Measurements from ENCODE around the gene UTS2R. TPM values are rescaled to one million over a fixed set of nuclear protein-coding genes. Genes with fewer than 3 reads are reported as not detected.

UTS2R gene
- total RNA-seq, 1 donor, result not detected

- Histone ChIP-seq H3K4me1 (ENCODE audit: insufficient read depth, low read length) (no peaks in the 10 kb centered on the region), H3K9me3 (ENCODE audit: low read depth, low read length) (no peaks in the 10 kb centered on the region), H3K4me3 (ENCODE audit: low read length) (no peak overlapping the region), H3K27me3 (ENCODE audit: insufficient read depth, low read length) (no peaks in the 10 kb centered on the region)
These were observed 14.1 kb downstream of the UTS2R start for GRCh38 chr17:82385559-82386254.

GRCh38 chr17:82386255-82386831 lies 14.8 kb downstream of the UTS2R start:
- Histone ChIP-seq H3K27me3 (ENCODE audit: insufficient read depth, low read length) (no peaks in the 10 kb centered on the region), H3K9me3 (ENCODE audit: low read depth, low read length) (no peaks in the 10 kb centered on the region), H3K4me3 (ENCODE audit: low read length) (no peak overlapping the region), H3K4me1 (ENCODE audit: insufficient read depth, low read length) (no peaks in the 10 kb centered on the region)

- no peaks in the 10 kb centered on the region for H3K9me3 ChIP-seq (ENCODE audit: low read depth, low read length)
- H3K27me3 ChIP-seq (ENCODE audit: insufficient read depth, low read length), result no peaks in the 10 kb centered on the region
- no peak overlapping the region for H3K4me3 ChIP-seq (ENCODE audit: low read length)
- no peaks in the 10 kb centered on the region for H3K4me1 ChIP-seq (ENCODE audit: insufficient read depth, low read length)
These were observed 15.5 kb downstream of the UTS2R start for GRCh38 chr17:82386881-82387704.

- Histone ChIP-seq H3K27me3 (ENCODE audit: insufficient read depth, low read length) (no peaks in the 10 kb centered on the region), H3K4me3 (ENCODE audit: low read length) (no peak overlapping the region), H3K9me3 (ENCODE audit: low read depth, low read length) (no peaks in the 10 kb centered on the region), H3K4me1 (ENCODE audit: insufficient read depth, low read length) (no peaks in the 10 kb centered on the region)
These were observed 16.1 kb downstream of the UTS2R start for GRCh38 chr17:82387705-82388106.

GRCh38 chr17:82388223-82388921 lies 16.8 kb downstream of the UTS2R start:
- Histone ChIP-seq H3K4me3 (ENCODE audit: low read length) (no peak overlapping the region), H3K27me3 (ENCODE audit: insufficient read depth, low read length) (no peaks in the 10 kb centered on the region), H3K9me3 (ENCODE audit: low read depth, low read length) (no peaks in the 10 kb centered on the region), H3K4me1 (ENCODE audit: insufficient read depth, low read length) (no peaks in the 10 kb centered on the region)

- H3K9me3 ChIP-seq (ENCODE audit: low read depth, low read length), result no peaks in the 10 kb centered on the region
- no peaks in the 10 kb centered on the region for H3K27me3 ChIP-seq (ENCODE audit: insufficient read depth, low read length)
- H3K4me3 ChIP-seq (ENCODE audit: low read length), result no peak overlapping the region
- H3K4me1 ChIP-seq (ENCODE audit: insufficient read depth, low read length), result no peaks in the 10 kb centered on the region
These were observed 17.3 kb downstream of the UTS2R start for GRCh38 chr17:82388922-82389283.

- Histone ChIP-seq H3K4me3 (ENCODE audit: low read length) (no peak overlapping the region), H3K4me1 (ENCODE audit: insufficient read depth, low read length) (no peaks in the 10 kb centered on the region), H3K9me3 (ENCODE audit: low read depth, low read length) (no peaks in the 10 kb centered on the region), H3K27me3 (ENCODE audit: insufficient read depth, low read length) (no peaks in the 10 kb centered on the region)
These were observed 17.8 kb downstream of the UTS2R start for GRCh38 chr17:82389379-82389778.

- H3K9me3 ChIP-seq (ENCODE audit: low read depth, low read length), result no peaks in the 10 kb centered on the region
- H3K4me1 ChIP-seq (ENCODE audit: insufficient read depth, low read length), result no peaks in the 10 kb centered on the region
- H3K27me3 ChIP-seq (ENCODE audit: insufficient read depth, low read length), result no peaks in the 10 kb centered on the region
- no peak overlapping the region for H3K4me3 ChIP-seq (ENCODE audit: low read length)
These were observed 18.7 kb downstream of the UTS2R start for GRCh38 chr17:82390015-82390859.

- H3K27me3 ChIP-seq (ENCODE audit: insufficient read depth, low read length), result no peaks in the 10 kb centered on the region
- H3K4me1 ChIP-seq (ENCODE audit: insufficient read depth, low read length), result no peaks in the 10 kb centered on the region
- no peak overlapping the region for H3K4me3 ChIP-seq (ENCODE audit: low read length)
- H3K9me3 ChIP-seq (ENCODE audit: low read depth, low read length), result no peaks in the 10 kb centered on the region
These were observed 19.4 kb downstream of the UTS2R start for GRCh38 chr17:82390860-82391435.

- Histone ChIP-seq H3K4me3 (ENCODE audit: low read length) (no peak overlapping the region), H3K4me1 (ENCODE audit: insufficient read depth, low read length) (no peaks in the 10 kb centered on the region), H3K27me3 (ENCODE audit: insufficient read depth, low read length) (no peaks in the 10 kb centered on the region), H3K9me3 (ENCODE audit: low read depth, low read length) (no peaks in the 10 kb centered on the region)
These were observed 20.0 kb downstream of the UTS2R start for GRCh38 chr17:82391496-82392066.

GRCh38 chr17:82392209-82392920 lies 20.8 kb downstream of the UTS2R start:
- Histone ChIP-seq H3K27me3 (ENCODE audit: insufficient read depth, low read length) (no peaks in the 10 kb centered on the region), H3K4me1 (ENCODE audit: insufficient read depth, low read length) (no peaks in the 10 kb centered on the region)

GRCh38 chr17:82392941-82393340 lies 21.4 kb downstream of the UTS2R start:
- no peak overlapping the region for H3K4me3 ChIP-seq (ENCODE audit: low read length)
- no peaks in the 10 kb centered on the region for H3K27me3 ChIP-seq (ENCODE audit: insufficient read depth, low read length)
- no peaks in the 10 kb centered on the region for H3K9me3 ChIP-seq (ENCODE audit: low read depth, low read length)
- no peaks in the 10 kb centered on the region for H3K4me1 ChIP-seq (ENCODE audit: insufficient read depth, low read length)

More at GRCh38 chr17:82392209-82392920, 20.8 kb downstream of the UTS2R start:
- Histone ChIP-seq H3K4me3 (ENCODE audit: low read length) (no peak overlapping the region), H3K9me3 (ENCODE audit: low read depth, low read length) (no peaks in the 10 kb centered on the region)

GRCh38 chr17:82394278-82394677 lies 22.7 kb downstream of the UTS2R start:
- Histone ChIP-seq H3K4me1 (ENCODE audit: insufficient read depth, low read length) (peaks cover 2% of the 10 kb centered on the region), H3K4me3 (ENCODE audit: low read length) (no peak overlapping the region), H3K27me3 (ENCODE audit: insufficient read depth, low read length) (no peaks in the 10 kb centered on the region), H3K9me3 (ENCODE audit: low read depth, low read length) (no peaks in the 10 kb centered on the region)
